NB4 (cell line): ENCODE data around the gene TMED10.

ENCODE experiments used
- CTCF ChIP-seq: IDR thresholded peaks from one replicate; pipeline ENCODE4 v1.5.1; 2012; ENCODE audit warnings: low read depth, low read length
- MAX ChIP-seq: IDR thresholded peaks from 2 replicates; pipeline ENCODE4 v1.6.1; 2011; ENCODE audit warnings: low read depth, low read length
- POLR2A ChIP-seq: IDR thresholded peaks from 2 replicates; pipeline ENCODE4 v1.6.1; 2011; ENCODE audit warnings: mild to moderate bottlenecking; ENCODE audit not compliant: insufficient read length; ENCODE audit errors: extremely low read depth

- no peak for TF ChIP-seq POLR2A
- no peak for TF ChIP-seq CTCF
- TF ChIP-seq MAX, result no peak
These were observed 31.5 kb downstream of the TMED10 start for GRCh38 chr14:75144944-75145343.
